RWPE2 (cell line): ENCODE results near the gene DTNBP1.
A peak's percentile ranks its signal among the peaks of the same experiment; 100 is the strongest.

Experiments
- ATAC-seq: fragments of 200-7000 bp; cut with Tn5 transposase; 3 replicates; pipeline ENCODE4 v1.9.1; 2021; ENCODE audit warnings: low read depth
- DNase-seq: peaks from one replicate; pipeline ENCODE4 v3.0.0-alpha.2; 2020; ENCODE audit warnings: low spot score
- H3K27ac ChIP-seq: fragments of 450-650 bp; 2 replicates; pipeline ENCODE4 v1.5.1; 2017; ENCODE audit warnings: mild to moderate bottlenecking; ENCODE audit not compliant: poor library complexity, severe bottlenecking
- H3K27me3 ChIP-seq: fragments of 250-450 bp; sonication (Bioruptor Pico); 2 replicates; pipeline ENCODE4 v1.5.1; 2021; ENCODE audit warnings: mild to moderate bottlenecking, moderate library complexity; ENCODE audit not compliant: insufficient read depth, poor library complexity, severe bottlenecking
- H3K36me3 ChIP-seq: fragments of 250-450 bp; sonication (Bioruptor Pico); 2 replicates; pipeline ENCODE4 v1.5.1; 2020; ENCODE audit warnings: low read depth, mild to moderate bottlenecking, moderate library complexity
- H3K4me1 ChIP-seq: fragments of 250-450 bp; sonication (Bioruptor Pico); 2 replicates; pipeline ENCODE4 v1.5.1; 2021; ENCODE audit warnings: mild to moderate bottlenecking, moderate library complexity; ENCODE audit not compliant: insufficient read depth, poor library complexity, severe bottlenecking
- H3K4me3 ChIP-seq: fragments of 250-450 bp; sonication (Bioruptor Pico); 2 replicates; pipeline ENCODE4 v1.5.1; 2021; ENCODE audit warnings: mild to moderate bottlenecking, moderate library complexity; ENCODE audit not compliant: severe bottlenecking
- H3K9me3 ChIP-seq: fragments of 250-450 bp; sonication (Bioruptor Pico); 2 replicates; pipeline ENCODE4 v1.5.1; 2021; ENCODE audit warnings: mild to moderate bottlenecking, moderate library complexity; ENCODE audit not compliant: severe bottlenecking
- TF ChIP-seq, protein P1 (sequence below): fragments of 450-650 bp; IDR thresholded peaks from one replicate; pipeline ENCODE4 v1.5.1; 2017; ENCODE audit warnings: mild to moderate bottlenecking, moderate library complexity; ENCODE audit not compliant: poor library complexity, severe bottlenecking

The DTNBP1 gene

DNA sequence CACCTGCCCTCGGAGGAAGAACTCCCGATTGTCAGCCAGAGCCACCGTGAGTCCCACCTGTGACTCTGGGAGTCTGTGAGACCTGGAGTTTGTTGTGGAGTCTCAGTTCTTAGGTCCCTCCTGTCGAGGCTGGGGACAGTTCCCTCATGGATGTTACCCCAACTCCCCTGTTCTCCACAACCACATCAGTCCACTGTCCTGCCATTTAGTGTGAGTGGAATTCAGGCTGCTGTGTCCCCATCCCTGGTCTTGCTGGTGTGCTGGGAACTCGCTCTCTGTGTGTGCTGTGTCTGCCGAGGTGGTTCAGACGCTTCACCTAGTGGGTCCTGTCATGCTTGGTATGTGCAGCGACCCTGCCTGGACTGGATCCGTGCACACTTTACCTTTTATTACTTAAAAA lies 163.2 kb downstream of the DTNBP1 start:
- Histone ChIP-seq H3K4me1 (peaks cover 18% of the 10 kb centered on the region), H3K27ac (no peak overlapping the region), H3K36me3 (peaks cover 31% of the 10 kb centered on the region), H3K27me3 (no peaks in the 10 kb centered on the region), H3K9me3 (no peaks in the 10 kb centered on the region), H3K4me3 (no peak overlapping the region)
- DNase-seq (no peak), ATAC-seq (no peak)
- TF ChIP-seq, protein P1, sequence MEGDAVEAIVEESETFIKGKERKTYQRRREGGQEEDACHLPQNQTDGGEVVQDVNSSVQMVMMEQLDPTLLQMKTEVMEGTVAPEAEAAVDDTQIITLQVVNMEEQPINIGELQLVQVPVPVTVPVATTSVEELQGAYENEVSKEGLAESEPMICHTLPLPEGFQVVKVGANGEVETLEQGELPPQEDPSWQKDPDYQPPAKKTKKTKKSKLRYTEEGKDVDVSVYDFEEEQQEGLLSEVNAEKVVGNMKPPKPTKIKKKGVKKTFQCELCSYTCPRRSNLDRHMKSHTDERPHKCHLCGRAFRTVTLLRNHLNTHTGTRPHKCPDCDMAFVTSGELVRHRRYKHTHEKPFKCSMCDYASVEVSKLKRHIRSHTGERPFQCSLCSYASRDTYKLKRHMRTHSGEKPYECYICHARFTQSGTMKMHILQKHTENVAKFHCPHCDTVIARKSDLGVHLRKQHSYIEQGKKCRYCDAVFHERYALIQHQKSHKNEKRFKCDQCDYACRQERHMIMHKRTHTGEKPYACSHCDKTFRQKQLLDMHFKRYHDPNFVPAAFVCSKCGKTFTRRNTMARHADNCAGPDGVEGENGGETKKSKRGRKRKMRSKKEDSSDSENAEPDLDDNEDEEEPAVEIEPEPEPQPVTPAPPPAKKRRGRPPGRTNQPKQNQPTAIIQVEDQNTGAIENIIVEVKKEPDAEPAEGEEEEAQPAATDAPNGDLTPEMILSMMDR = no peak

- ATAC-seq (no peak), DNase-seq (no peak)
- Histone ChIP-seq H3K27me3 (no peaks in the 10 kb centered on the region), H3K4me1 (peaks cover 13% of the 10 kb centered on the region), H3K9me3 (no peaks in the 10 kb centered on the region), H3K4me3 (no peak overlapping the region), H3K27ac (no peak overlapping the region), H3K36me3 (peaks cover 31% of the 10 kb centered on the region)
- TF ChIP-seq, protein P1 = no peak
Observed at GRCh38 chr6:15499125-15499524, 163.7 kb downstream of the DTNBP1 start.

GRCh38 chr6:15498640-15499039 lies 164.2 kb downstream of the DTNBP1 start:
- Histone ChIP-seq H3K4me1 (peaks cover 13% of the 10 kb centered on the region), H3K4me3 (no peak overlapping the region), H3K36me3 (peaks cover 31% of the 10 kb centered on the region), H3K9me3 (no peaks in the 10 kb centered on the region), H3K27me3 (no peaks in the 10 kb centered on the region), H3K27ac (no peak overlapping the region)
- TF ChIP-seq, protein P1 = no peak
- no peak for DNase-seq
- ATAC-seq = peak; percentile 84

DNA sequence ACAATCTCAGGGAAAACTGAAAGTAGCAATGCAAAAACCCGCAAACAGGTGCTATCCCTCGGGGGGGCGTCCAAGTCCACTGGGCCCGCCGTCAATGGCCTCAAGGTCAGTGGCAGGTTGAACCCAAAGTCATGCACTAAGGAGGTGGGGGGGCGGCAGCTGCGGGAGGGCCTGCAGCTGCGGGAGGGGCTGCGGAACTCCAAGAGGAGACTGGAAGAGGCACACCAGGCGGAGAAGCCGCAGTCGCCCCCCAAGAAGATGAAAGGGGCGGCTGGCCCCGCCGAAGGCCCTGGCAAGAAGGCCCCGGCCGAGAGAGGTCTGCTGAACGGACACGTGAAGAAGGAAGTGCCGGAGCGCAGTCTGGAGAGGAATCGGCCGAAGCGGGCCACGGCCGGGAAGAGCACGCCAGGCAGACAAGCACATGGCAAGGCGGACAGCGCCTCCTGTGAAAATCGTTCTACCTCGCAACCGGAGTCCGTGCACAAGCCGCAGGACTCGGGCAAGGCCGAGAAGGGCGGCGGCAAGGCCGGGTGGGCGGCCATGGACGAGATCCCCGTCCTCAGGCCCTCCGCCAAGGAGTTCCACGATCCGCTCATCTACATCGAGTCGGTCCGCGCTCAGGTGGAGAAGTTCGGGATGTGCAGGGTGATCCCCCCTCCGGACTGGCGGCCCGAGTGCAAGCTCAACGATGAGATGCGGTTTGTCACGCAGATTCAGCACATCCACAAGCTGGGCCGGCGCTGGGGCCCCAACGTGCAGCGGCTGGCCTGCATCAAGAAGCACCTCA lies 166.3 kb downstream of the DTNBP1 start:
- DNase-seq = no peak
- Histone ChIP-seq H3K27ac (no peak overlapping the region), H3K4me1 (peaks cover 13% of the 10 kb centered on the region), H3K27me3 (no peaks in the 10 kb centered on the region), H3K4me3 (no peak overlapping the region), H3K9me3 (no peaks in the 10 kb centered on the region), H3K36me3 (peaks cover 31% of the 10 kb centered on the region)
- TF ChIP-seq, protein P1 = no peak
- no peak for ATAC-seq

DNA sequence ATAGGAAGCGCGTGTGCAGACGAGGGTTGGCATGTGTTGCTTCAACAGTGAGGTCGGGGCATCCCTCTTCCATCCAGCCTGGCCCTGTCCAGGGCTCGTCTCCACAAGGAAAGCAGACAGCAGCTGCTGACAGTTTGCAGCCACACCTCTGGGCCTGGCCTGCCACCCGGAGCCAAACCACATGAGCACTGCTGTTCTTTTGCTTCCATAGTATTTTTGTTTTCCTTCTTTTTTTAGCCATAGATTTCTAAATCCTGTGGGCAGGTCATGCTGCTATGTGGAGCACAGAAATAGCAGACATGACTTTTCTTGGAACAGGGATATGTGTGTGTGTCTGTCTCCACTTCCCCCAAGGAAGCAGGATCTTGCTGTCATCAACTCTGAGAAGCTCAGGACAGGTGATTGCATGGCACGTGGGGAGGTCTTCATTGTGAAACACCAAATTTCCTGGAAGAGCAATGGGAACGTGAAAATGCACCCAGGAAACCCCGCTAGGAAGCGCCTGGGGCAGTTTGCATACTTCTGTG lies 167.4 kb downstream of the DTNBP1 start:
- Histone ChIP-seq H3K27ac (no peak overlapping the region), H3K9me3 (no peaks in the 10 kb centered on the region), H3K4me1 (peaks cover 13% of the 10 kb centered on the region), H3K36me3 (peaks cover 22% of the 10 kb centered on the region), H3K27me3 (no peaks in the 10 kb centered on the region), H3K4me3 (no peak overlapping the region)
- no peak for ATAC-seq
- no peak for DNase-seq
- TF ChIP-seq, protein P1 = no peak
